WERI-Rb-1 (cell line): ENCODE data around the gene ASTN1.

ENCODE experiments used
- DNase-seq: peaks from one replicate; pipeline ENCODE4 v3.0.0-alpha.2; 2020
- H3K27ac ChIP-seq: fragments of 250-450 bp; sonication (Bioruptor Pico); 2 replicates; pipeline ENCODE4 v1.5.1; 2020; ENCODE audit warnings: mild to moderate bottlenecking, moderate library complexity
- H3K27me3 ChIP-seq: fragments of 250-450 bp; sonication (Bioruptor Pico); 2 replicates; pipeline ENCODE4 v1.5.1; 2021; ENCODE audit warnings: mild to moderate bottlenecking, low read depth, moderate library complexity; ENCODE audit not compliant: insufficient read depth, severe bottlenecking
- H3K36me3 ChIP-seq: fragments of 250-450 bp; sonication (Bioruptor Pico); 2 replicates; pipeline ENCODE4 v1.5.1; 2020; ENCODE audit warnings: mild to moderate bottlenecking, moderate library complexity
- H3K4me3 ChIP-seq: 2 replicates; pipeline ENCODE4 v1.5.1; 2011; ENCODE audit warnings: low read depth, mild to moderate bottlenecking, control low read depth, low read length
- H3K9me3 ChIP-seq: fragments of 250-450 bp; sonication (Bioruptor Pico); 2 replicates; pipeline ENCODE4 v1.5.1; 2021; ENCODE audit warnings: mild to moderate bottlenecking, moderate library complexity; ENCODE audit not compliant: severe bottlenecking
- TF ChIP-seq, protein P1 (sequence below): IDR thresholded peaks from 2 replicates; pipeline ENCODE4 v1.5.1; 2011; ENCODE audit warnings: low read depth, mild to moderate bottlenecking, control low read depth, inconsistent platforms, low read length

The ASTN1 gene

DNA sequence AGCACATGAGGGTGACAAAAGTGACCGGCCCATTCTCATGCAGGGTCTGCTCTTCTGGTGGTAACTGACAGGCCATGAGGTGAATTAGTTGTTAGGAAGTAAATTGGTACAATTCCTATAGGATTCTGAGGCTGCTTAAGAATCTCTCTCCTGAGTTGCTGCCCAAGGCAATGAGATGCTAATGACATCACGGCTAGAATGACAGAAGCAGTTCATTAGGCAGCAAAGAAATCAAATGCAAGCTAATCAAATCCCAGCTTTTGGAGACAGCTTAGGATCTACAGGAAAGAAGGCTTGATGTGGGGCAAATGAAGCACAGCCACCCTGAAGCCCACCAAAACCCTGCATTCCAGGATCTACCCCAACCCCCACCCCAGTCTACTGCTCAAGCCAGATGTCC is 265.2 kb downstream of the ASTN1 start:
- Histone ChIP-seq H3K36me3 (no peaks in the 10 kb centered on the region), H3K27me3 (no peaks in the 10 kb centered on the region), H3K9me3 (no peaks in the 10 kb centered on the region), H3K4me3 (no peak overlapping the region), H3K27ac (no peak overlapping the region)
- TF ChIP-seq, protein P1, sequence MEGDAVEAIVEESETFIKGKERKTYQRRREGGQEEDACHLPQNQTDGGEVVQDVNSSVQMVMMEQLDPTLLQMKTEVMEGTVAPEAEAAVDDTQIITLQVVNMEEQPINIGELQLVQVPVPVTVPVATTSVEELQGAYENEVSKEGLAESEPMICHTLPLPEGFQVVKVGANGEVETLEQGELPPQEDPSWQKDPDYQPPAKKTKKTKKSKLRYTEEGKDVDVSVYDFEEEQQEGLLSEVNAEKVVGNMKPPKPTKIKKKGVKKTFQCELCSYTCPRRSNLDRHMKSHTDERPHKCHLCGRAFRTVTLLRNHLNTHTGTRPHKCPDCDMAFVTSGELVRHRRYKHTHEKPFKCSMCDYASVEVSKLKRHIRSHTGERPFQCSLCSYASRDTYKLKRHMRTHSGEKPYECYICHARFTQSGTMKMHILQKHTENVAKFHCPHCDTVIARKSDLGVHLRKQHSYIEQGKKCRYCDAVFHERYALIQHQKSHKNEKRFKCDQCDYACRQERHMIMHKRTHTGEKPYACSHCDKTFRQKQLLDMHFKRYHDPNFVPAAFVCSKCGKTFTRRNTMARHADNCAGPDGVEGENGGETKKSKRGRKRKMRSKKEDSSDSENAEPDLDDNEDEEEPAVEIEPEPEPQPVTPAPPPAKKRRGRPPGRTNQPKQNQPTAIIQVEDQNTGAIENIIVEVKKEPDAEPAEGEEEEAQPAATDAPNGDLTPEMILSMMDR, result no peak
- no peak for DNase-seq

DNA sequence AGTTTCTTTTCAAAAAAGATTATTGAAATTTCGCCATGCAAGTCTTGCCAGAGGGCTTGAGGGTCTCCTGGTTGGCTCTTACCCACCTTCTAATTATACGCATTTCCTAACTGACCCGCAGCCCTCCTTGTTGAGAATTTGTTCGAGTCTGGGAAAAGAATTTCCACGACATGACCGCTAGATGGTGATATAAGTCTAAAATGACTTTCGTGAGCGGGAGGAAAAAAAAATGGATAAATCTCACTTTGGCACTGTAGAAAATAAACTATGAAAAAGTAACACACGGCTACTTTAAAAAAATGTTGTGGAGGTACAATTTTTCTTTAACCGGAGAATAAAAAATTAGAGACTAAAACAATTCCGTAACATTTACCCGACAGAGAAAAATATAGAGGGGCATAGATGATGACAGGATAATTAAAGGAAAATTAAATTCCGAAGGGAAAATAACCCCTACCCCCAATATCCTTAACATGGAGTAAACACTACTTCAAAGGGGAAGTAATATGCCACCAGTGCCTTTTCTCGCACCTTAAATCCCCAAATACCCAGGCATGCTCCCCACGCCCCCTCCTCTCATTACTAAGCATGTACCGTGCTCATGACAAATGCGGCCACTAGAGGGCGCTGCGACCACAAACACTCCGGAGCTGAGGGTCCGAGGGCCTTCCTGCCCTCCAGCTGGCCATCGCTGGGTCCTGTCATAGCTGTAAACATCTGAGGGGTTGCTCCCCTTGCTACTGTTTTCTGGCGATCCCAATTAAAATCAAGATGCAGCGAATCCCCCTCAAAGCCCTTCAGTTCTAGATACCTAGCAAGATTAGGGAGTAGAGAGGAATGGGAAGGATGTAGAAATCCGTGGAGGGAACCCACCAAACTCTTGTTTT is 266.9 kb downstream of the ASTN1 start:
- TF ChIP-seq, protein P1, result peak; percentile 91
- no peak overlapping the region for H3K27ac ChIP-seq
- DNase-seq, result peak; percentile 90
- H3K9me3 ChIP-seq, result no peaks in the 10 kb centered on the region
- H3K36me3 ChIP-seq, result no peaks in the 10 kb centered on the region
- H3K27me3 ChIP-seq, result no peaks in the 10 kb centered on the region
- H3K4me3 ChIP-seq, result peak overlapping the region; percentile 37

DNA sequence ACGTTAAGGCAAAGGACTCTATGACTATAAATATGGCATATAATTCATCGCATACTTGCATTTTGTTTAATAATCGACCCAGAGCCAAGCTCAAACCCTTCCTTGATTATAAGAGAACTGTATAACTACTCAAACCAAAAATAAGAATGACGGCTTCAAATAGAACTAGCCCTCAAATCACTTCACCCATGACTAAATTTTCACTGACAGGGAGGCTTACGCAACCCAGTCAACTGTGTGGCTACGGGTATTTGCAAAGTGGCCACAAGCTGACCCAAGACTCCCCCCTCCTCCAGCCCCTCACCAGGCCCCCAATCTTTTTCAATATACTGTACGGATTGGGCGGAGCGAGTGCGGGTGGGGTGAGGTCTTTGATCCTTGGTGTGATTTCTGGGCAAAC is 268.3 kb downstream of the ASTN1 start:
- Histone ChIP-seq H3K4me3 (no peak overlapping the region), H3K36me3 (no peaks in the 10 kb centered on the region), H3K9me3 (no peaks in the 10 kb centered on the region), H3K27ac (no peak overlapping the region), H3K27me3 (no peaks in the 10 kb centered on the region)
- TF ChIP-seq, protein P1, result no peak
- no peak for DNase-seq

DNA sequence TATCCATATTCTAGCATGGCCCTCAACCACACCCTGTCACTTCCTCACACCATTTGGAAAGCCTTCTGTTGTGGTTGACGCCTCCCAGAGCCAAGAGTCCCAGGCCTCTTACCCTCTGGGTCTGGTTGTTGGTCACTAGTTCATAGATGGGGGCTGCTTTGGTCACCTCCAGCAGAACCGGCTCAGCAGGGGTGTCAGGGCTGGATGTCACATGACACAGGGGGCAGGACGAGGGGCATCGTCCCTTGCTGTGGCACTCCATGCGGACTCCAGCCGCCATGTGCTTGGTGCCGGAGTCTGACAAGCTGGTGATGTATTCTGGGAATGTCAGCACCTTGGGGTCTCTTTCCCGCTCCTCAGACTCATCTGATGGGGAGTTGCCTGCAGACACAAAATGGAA is 270.1 kb downstream of the ASTN1 start:
- TF ChIP-seq, protein P1, result no peak
- Histone ChIP-seq H3K4me3 (no peak overlapping the region), H3K9me3 (no peaks in the 10 kb centered on the region), H3K27me3 (no peaks in the 10 kb centered on the region), H3K27ac (no peak overlapping the region), H3K36me3 (no peaks in the 10 kb centered on the region)
- DNase-seq, result no peak

DNA sequence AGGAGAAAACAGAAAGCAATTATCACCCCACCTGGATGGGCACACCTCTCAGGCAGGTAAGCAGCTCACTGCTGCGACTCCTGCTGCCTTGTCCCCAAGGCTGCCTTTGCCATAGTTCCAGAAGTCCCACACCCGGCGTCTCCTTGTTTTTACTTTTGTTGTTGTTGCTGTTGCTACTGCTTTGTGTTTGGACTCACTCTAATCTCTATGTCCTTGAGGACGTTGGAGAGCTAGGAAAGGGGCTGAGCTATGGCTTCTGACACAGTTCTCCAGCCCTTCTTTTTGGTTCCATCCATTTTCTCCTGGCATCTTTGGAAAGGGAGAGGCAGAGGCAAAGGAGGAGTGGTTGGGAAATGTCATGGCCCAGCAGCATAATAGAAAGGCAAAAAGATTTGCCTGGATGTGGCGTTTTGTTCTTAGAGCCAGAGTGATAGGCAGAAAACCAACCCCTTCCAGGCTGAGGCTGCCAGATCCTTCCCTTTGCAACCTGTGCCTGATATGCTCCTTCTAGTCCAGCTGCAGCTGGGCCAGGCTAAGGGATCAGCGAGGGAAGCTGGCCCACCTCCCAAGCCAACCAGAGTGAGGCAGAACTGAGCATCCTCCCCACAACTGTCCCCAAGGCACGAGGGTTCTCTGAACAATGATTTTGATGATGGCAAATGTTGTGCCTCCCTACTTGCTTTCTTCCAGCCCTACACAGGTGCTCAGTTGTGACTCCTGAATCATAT is 270.7 kb downstream of the ASTN1 start:
- Histone ChIP-seq H3K9me3 (no peaks in the 10 kb centered on the region), H3K27ac (no peak overlapping the region), H3K4me3 (no peak overlapping the region), H3K36me3 (no peaks in the 10 kb centered on the region), H3K27me3 (no peaks in the 10 kb centered on the region)
- TF ChIP-seq, protein P1, result no peak
- no peak for DNase-seq
